Vagina (tissue), 2 donors: ENCODE measurements around the gene DYRK1A. TPM values are rescaled to one million over a fixed set of nuclear protein-coding genes. Genes with fewer than 3 reads are reported as not detected.

Source experiments
- DNase-seq, 2 donors: peaks; one replicate each; pipeline ENCODE4 v3.0.0-alpha.2; 2017; ENCODE audit errors: extremely low spot score in 2 of 2
- H3K27ac ChIP-seq: fragments of 200-600 bp; sonication (generic); one replicate; pipeline ENCODE4 v1.5.1; 2019
- H3K27me3 ChIP-seq: fragments of 200-600 bp; sonication (generic); one replicate; pipeline ENCODE4 v1.5.1; 2019
- H3K36me3 ChIP-seq, 2 donors: fragments of 200-600 bp; sonication (generic); one replicate each; pipeline ENCODE4 v1.5.1; 2017 to 2019
- H3K4me1 ChIP-seq: fragments of 200-600 bp; sonication (generic); one replicate; pipeline ENCODE4 v1.5.1; 2019
- H3K4me3 ChIP-seq, 2 donors: fragments of 200-600 bp; sonication (generic); 1 replicate in 1 of 2; 2 replicates in 1 of 2; pipeline ENCODE4 v1.5.1; 2016 to 2019
- H3K9me3 ChIP-seq: fragments of 200-600 bp; sonication (generic); one replicate; pipeline ENCODE4 v1.5.1; 2019
- CTCF ChIP-seq, 3 experiments: fragments of 450-650 bp in 2 of 3; fragments of 200-600 bp in 1 of 3; sonication (generic) in 1 of 3; IDR thresholded peaks; one replicate each; pipeline ENCODE4 v1.5.1; 2017 to 2019; ENCODE audit warnings: antibody characterized with exemption in 3 of 3, mild to moderate bottlenecking in 2 of 3, moderate library complexity in 2 of 3
- POLR2A ChIP-seq, 2 donors: fragments of 450-650 bp; IDR thresholded peaks; one replicate each; pipeline ENCODE4 v1.6.1; 2017; ENCODE audit warnings: antibody characterized with exemption in 2 of 2, mild to moderate bottlenecking in 2 of 2, moderate library complexity in 2 of 2
- POLR2AphosphoS5 ChIP-seq, 2 donors: sonication (generic); formaldehyde crosslinking; IDR thresholded peaks; one replicate each; pipeline ENCODE4 v1.9.0; 2017; ENCODE audit warnings: antibody characterized with exemption in 2 of 2, mild to moderate bottlenecking in 2 of 2, low read depth in 1 of 2; ENCODE audit not compliant: insufficient read depth in 1 of 2
- intact Hi-C: fragments of 100-400 bp; cut with DNase I; formaldehyde crosslinking; loops from one replicate; pipeline ENCODE4 v1.15.1; 2023
- total RNA-seq: library from RNA; depleted of rRNA; stranded (reverse); fragments of >200 nt; gene quantifications from one replicate; pipeline ENCODE4 v1.2.3, GENCODE V29; 2016

The DYRK1A gene
- total RNA-seq, 1 donor from 2014 or later, result 78.1 TPM

GRCh38 chr21:37383784-37384311, 17.3 kb downstream of the DYRK1A start:
- no peak overlapping the region for H3K27ac ChIP-seq
- H3K4me1 ChIP-seq, result peaks cover 86% of the 10 kb centered on the region
- intact Hi-C loops, result no loop called here

GRCh38 chr21:37384416-37384815, 17.8 kb downstream of the DYRK1A start:
- Histone ChIP-seq H3K27me3 (no peaks in the 10 kb centered on the region), H3K4me3 (no peak overlapping the region), H3K36me3 (no peaks in the 10 kb centered on the region), H3K27ac (no peak overlapping the region), H3K9me3 (no peaks in the 10 kb centered on the region), H3K4me1 (peaks cover 86% of the 10 kb centered on the region)
- TF ChIP-seq POLR2AphosphoS5 (IDR thresholded peaks at IDR 0.05; ENCODE audit: insufficient read depth in 1 of 2, low read depth in 1 of 2) (no peak), POLR2A (IDR thresholded peaks at IDR 0.05) (no peak), CTCF (IDR thresholded peaks at IDR 0.05) (no peak)
- DNase-seq, result no peak
- intact Hi-C loops, result no loop called here

More at GRCh38 chr21:37383784-37384311, 17.3 kb downstream of the DYRK1A start:
- no peaks in the 10 kb centered on the region for H3K9me3 ChIP-seq
- TF ChIP-seq CTCF (IDR thresholded peaks at IDR 0.05) (no peak), POLR2A (IDR thresholded peaks at IDR 0.05) (no peak), POLR2AphosphoS5 (IDR thresholded peaks at IDR 0.05; ENCODE audit: insufficient read depth in 1 of 2, low read depth in 1 of 2) (no peak)
- no peaks in the 10 kb centered on the region for H3K27me3 ChIP-seq
- no peak overlapping the region for H3K4me3 ChIP-seq
- no peak for DNase-seq
- no peaks in the 10 kb centered on the region for H3K36me3 ChIP-seq

GRCh38 chr21:37385179-37385765, 18.7 kb downstream of the DYRK1A start:
- Histone ChIP-seq H3K36me3 (no peaks in the 10 kb centered on the region), H3K27me3 (no peaks in the 10 kb centered on the region), H3K9me3 (no peaks in the 10 kb centered on the region), H3K4me3 (no peak overlapping the region), H3K4me1 (peaks cover 86% of the 10 kb centered on the region), H3K27ac (no peak overlapping the region)
- intact Hi-C loops, result no loop called here
- DNase-seq, result no peak
- TF ChIP-seq POLR2AphosphoS5 (IDR thresholded peaks at IDR 0.05; ENCODE audit: insufficient read depth in 1 of 2, low read depth in 1 of 2), result no peak
- no peak for TF ChIP-seq POLR2A (IDR thresholded peaks at IDR 0.05)
- no peak for TF ChIP-seq CTCF (IDR thresholded peaks at IDR 0.05)

GRCh38 chr21:37386151-37386550, 19.6 kb downstream of the DYRK1A start:
- no peaks in the 10 kb centered on the region for H3K9me3 ChIP-seq
- peaks cover 86% of the 10 kb centered on the region for H3K4me1 ChIP-seq
- no peaks in the 10 kb centered on the region for H3K36me3 ChIP-seq
- H3K27me3 ChIP-seq, result no peaks in the 10 kb centered on the region
- no peak overlapping the region for H3K4me3 ChIP-seq
- intact Hi-C loops, result no loop called here
- TF ChIP-seq POLR2AphosphoS5 (IDR thresholded peaks at IDR 0.05; ENCODE audit: insufficient read depth in 1 of 2, low read depth in 1 of 2) (no peak), CTCF (IDR thresholded peaks at IDR 0.05) (no peak), POLR2A (IDR thresholded peaks at IDR 0.05) (no peak)
- DNase-seq, result no peak
- no peak overlapping the region for H3K27ac ChIP-seq

- Histone ChIP-seq H3K27ac (no peak overlapping the region), H3K4me1 (peaks cover 93% of the 10 kb centered on the region), H3K9me3 (no peaks in the 10 kb centered on the region), H3K36me3 (no peaks in the 10 kb centered on the region), H3K27me3 (no peaks in the 10 kb centered on the region), H3K4me3 (no peak overlapping the region)
- intact Hi-C loops, result no loop called here
- DNase-seq, result no peak
- no peak for TF ChIP-seq POLR2A (IDR thresholded peaks at IDR 0.05)
- TF ChIP-seq CTCF (IDR thresholded peaks at IDR 0.05), result no peak
- TF ChIP-seq POLR2AphosphoS5 (IDR thresholded peaks at IDR 0.05; ENCODE audit: insufficient read depth in 1 of 2, low read depth in 1 of 2), result no peak
Measured at GRCh38 chr21:37389456-37389855, 22.9 kb downstream of the DYRK1A start.
